ENCODE measurements around the gene CES4A.
"Not testable (repeated sequence)": the region's sequence is repeated elsewhere in the genome, so short reads cannot be mapped to it uniquely, and the experiment has no call there.

CES4A gene

GRCh38 chr16:67040906-67041305, 52.5 kb downstream of the CES4A start:
- ChIA-PET CTCF (no interaction called here), POLR2A (interaction anchor here (1.4 kb wide), 1 partner anchor 11 kb away, joined by 4 read pairs; no protein-coding TSS in a partner anchor)
- no peak for DNase-seq (ENCODE audit: extremely low spot score)

GRCh38 chr16:67041520-67041919, 53.1 kb downstream of the CES4A start:
- ChIA-PET POLR2A (interaction anchor here (1.4 kb wide), 1 partner anchor 11 kb away, joined by 4 read pairs; no protein-coding TSS in a partner anchor), CTCF (interaction anchor here (0.7 kb wide), 1 partner anchor 23 kb away, joined by 6 read pairs; no protein-coding TSS in a partner anchor)
- peak; percentile 70 for TF ChIP-seq ZNF384 (IDR thresholded peaks at IDR 0.05)

More at GRCh38 chr16:67040906-67041305, 52.5 kb downstream of the CES4A start:
- TF ChIP-seq BHLHE40 (IDR thresholded peaks at IDR 0.05; ENCODE audit: borderline replicate concordance) (no peak), LEF1 (IDR thresholded peaks at IDR 0.05; ENCODE audit: borderline replicate concordance) (no peak)

DNA sequence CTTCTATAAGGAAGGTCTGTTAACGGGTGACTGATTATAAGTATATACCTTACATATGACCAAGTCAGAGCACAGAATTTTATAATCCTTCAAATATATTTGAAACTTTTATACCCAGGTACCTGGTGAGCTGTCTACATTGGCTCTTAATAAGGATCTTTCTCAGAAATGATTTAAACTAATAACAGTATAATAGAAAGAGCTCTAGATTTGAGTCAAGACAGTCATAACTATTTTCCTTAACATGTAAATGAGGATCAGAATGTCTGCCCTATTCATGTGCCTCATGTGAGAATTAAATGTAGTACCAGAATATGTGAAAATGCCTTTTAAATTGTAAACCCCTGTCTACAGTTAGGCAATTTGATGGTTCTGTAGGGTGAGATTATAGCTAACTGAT, 55.0 kb downstream of the CES4A start:
- ChIA-PET CTCF (interaction anchor here (1.2 to 1.3 kb wide), 2 partner anchors 16 to 25 kb away, joined by 4 to 8 read pairs; no protein-coding TSS in a partner anchor), POLR2A (interaction anchor here (0.8 kb wide), 1 partner anchor 13 kb away, joined by 3 read pairs; no protein-coding TSS in a partner anchor)
- TF ChIP-seq SUZ12 (IDR thresholded peaks at IDR 0.05): no peak
- no peak for TF ChIP-seq FOXM1 (IDR thresholded peaks at IDR 0.05; ENCODE audit: borderline replicate concordance)
- no peak for TF ChIP-seq ELF4 (IDR thresholded peaks at IDR 0.05)
- TF ChIP-seq L3MBTL2 (conservative IDR thresholded peaks at IDR 0.05): no peak
- no peak for TF ChIP-seq CTBP1 (IDR thresholded peaks at IDR 0.05; ENCODE audit: borderline replicate concordance)
- TF ChIP-seq FOXK2 (IDR thresholded peaks at IDR 0.05): no peak

More at GRCh38 chr16:67041520-67041919, 53.1 kb downstream of the CES4A start:
- DNase-seq (ENCODE audit: extremely low spot score): not testable (repeated sequence)

GRCh38 chr16:67050796-67051195, 62.4 kb downstream of the CES4A start:
- DNase-seq (ENCODE audit: extremely low spot score): no peak
- CTCF ChIA-PET: no interaction called here
- TF ChIP-seq LEF1 (IDR thresholded peaks at IDR 0.05; ENCODE audit: borderline replicate concordance): no peak
- no peak for TF ChIP-seq SP1 (IDR thresholded peaks at IDR 0.05)
- POLR2A ChIA-PET: no interaction called here

More for the DNA sequence above, 55.0 kb downstream of the CES4A start:
- no peak for DNase-seq (ENCODE audit: extremely low spot score)

DNA sequence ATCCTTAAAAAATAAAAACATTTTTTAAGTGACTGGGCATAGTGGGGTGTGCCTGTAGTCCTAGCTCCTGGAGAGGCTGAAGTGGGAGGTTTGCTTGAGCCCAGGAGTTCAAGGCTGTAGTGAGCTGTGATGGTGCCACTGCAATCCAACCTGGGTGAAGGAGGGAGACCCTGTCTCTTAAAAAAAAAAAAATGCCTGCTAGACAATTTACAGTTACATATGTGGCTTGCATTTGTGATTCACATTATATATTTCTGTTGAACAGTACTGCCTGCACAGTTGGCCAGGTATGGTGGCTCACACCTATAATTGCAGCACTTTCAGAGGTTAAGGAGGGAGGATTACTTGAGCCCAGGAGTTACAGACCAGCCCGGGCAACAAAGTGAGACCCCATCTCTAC, 64.0 kb downstream of the CES4A start:
- POLR2A ChIA-PET: no interaction called here
- DNase-seq (ENCODE audit: extremely low spot score): no peak
- CTCF ChIA-PET: no interaction called here
- TF ChIP-seq FOXM1 (IDR thresholded peaks at IDR 0.05; ENCODE audit: borderline replicate concordance) (no peak), HDGF (IDR thresholded peaks at IDR 0.05; ENCODE audit: borderline replicate concordance) (no peak), SP1 (IDR thresholded peaks at IDR 0.05) (no peak), ZNF384 (IDR thresholded peaks at IDR 0.05) (no peak)

GRCh38 chr16:67053767-67054334, 65.5 kb downstream of the CES4A start:
- no peak for DNase-seq (ENCODE audit: extremely low spot score)
- ChIA-PET CTCF (interaction anchor here (0.6 kb wide), 1 partner anchor 11 kb away, joined by 5 read pairs; no protein-coding TSS in a partner anchor), POLR2A (no interaction called here)
- no peak for TF ChIP-seq ELF4 (IDR thresholded peaks at IDR 0.05)
- no peak for TF ChIP-seq FOXA1 (IDR thresholded peaks at IDR 0.05)
- no peak for TF ChIP-seq NFRKB (IDR thresholded peaks at IDR 0.05)
- no peak for TF ChIP-seq LEF1 (IDR thresholded peaks at IDR 0.05; ENCODE audit: borderline replicate concordance)
- TF ChIP-seq SP1 (IDR thresholded peaks at IDR 0.05): no peak
- TF ChIP-seq L3MBTL2 (conservative IDR thresholded peaks at IDR 0.05): no peak
- TF ChIP-seq FOXK2 (IDR thresholded peaks at IDR 0.05): no peak
- no peak for TF ChIP-seq TARDBP (IDR thresholded peaks at IDR 0.05)
- TF ChIP-seq BHLHE40 (IDR thresholded peaks at IDR 0.05; ENCODE audit: borderline replicate concordance): no peak

- CTCF ChIA-PET: no interaction called here
- TF ChIP-seq FOXM1 (IDR thresholded peaks at IDR 0.05; ENCODE audit: borderline replicate concordance) (no peak), FOXK2 (IDR thresholded peaks at IDR 0.05) (no peak), ARNT (IDR thresholded peaks at IDR 0.05) (no peak), SUZ12 (IDR thresholded peaks at IDR 0.05) (no peak), BHLHE40 (IDR thresholded peaks at IDR 0.05; ENCODE audit: borderline replicate concordance) (no peak), ZNF384 (IDR thresholded peaks at IDR 0.05) (no peak), LEF1 (IDR thresholded peaks at IDR 0.05; ENCODE audit: borderline replicate concordance) (no peak), PKNOX1 (IDR thresholded peaks at IDR 0.05) (no peak), ELF4 (IDR thresholded peaks at IDR 0.05) (no peak), TARDBP (IDR thresholded peaks at IDR 0.05) (no peak), HDGF (IDR thresholded peaks at IDR 0.05; ENCODE audit: borderline replicate concordance) (no peak), SP1 (IDR thresholded peaks at IDR 0.05) (no peak)
- no peak for DNase-seq (ENCODE audit: extremely low spot score)
- POLR2A ChIA-PET: no interaction called here
Observed at GRCh38 chr16:67054901-67055300, 66.5 kb downstream of the CES4A start.

DNA sequence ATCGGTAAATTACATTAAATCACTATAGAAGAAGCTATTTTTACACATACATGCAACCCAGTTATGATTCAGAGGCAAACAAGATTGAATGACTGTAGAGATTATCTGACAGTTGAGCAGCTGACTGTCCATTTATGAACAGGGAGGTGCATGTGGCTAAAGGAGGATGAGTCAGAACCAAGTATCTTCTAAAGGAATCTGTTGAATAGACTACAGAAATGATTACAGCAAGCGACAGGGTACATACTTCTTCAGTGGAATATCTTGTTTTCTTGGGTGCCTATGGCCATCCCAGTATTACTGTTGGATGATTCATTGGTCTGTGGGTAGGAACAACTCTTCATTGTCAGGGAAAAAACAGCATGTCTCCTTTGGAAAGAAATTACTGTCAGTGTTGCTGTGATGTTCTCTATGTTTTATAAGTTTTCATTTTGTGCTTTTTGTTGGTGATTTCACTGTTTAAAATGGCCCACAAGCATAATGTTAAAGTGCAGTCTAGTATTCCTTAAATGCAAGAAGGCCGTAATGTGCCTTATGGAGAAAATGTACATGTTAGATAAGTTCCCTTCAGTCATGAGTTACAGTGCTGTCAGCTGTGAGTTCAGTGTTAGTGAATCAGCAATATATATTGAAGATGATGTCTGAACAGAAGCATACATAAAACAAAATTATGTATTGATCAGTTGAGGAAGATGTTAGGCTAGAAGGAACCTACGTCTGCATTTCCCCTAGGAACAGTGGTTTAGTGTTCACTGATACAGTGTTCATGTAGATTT, 67.5 kb downstream of the CES4A start:
- DNase-seq (ENCODE audit: extremely low spot score): no peak
- POLR2A ChIA-PET: no interaction called here
- CTCF ChIA-PET: no interaction called here
- TF ChIP-seq HDGF (IDR thresholded peaks at IDR 0.05; ENCODE audit: borderline replicate concordance) (no peak), NFRKB (IDR thresholded peaks at IDR 0.05) (no peak), ELF4 (IDR thresholded peaks at IDR 0.05) (no peak), FOXK2 (IDR thresholded peaks at IDR 0.05) (no peak), L3MBTL2 (conservative IDR thresholded peaks at IDR 0.05) (no peak), FOXA1 (IDR thresholded peaks at IDR 0.05) (no peak), FOXM1 (IDR thresholded peaks at IDR 0.05; ENCODE audit: borderline replicate concordance) (no peak)
